HG02852 (cell line): ENCODE measurements around the gene MYO5B.
A peak's percentile ranks its signal among the peaks of the same experiment; 100 is the strongest.
"Not testable (repeated sequence)": the region's sequence is repeated elsewhere in the genome, so short reads cannot be mapped to it uniquely, and the experiment has no call there.

Source experiments
- ATAC-seq: cut with Tn5 transposase; IDR thresholded peaks from one replicate; pipeline ENCODE4 v1.9.1; 2021; ENCODE audit warnings: mild to moderate bottlenecking, moderate library complexity; ENCODE audit not compliant: unreplicated experiment

MYO5B gene

GRCh38 chr18:49813069-49813318, 382.0 kb downstream of the MYO5B start:
- ATAC-seq: peak; percentile 30

DNA sequence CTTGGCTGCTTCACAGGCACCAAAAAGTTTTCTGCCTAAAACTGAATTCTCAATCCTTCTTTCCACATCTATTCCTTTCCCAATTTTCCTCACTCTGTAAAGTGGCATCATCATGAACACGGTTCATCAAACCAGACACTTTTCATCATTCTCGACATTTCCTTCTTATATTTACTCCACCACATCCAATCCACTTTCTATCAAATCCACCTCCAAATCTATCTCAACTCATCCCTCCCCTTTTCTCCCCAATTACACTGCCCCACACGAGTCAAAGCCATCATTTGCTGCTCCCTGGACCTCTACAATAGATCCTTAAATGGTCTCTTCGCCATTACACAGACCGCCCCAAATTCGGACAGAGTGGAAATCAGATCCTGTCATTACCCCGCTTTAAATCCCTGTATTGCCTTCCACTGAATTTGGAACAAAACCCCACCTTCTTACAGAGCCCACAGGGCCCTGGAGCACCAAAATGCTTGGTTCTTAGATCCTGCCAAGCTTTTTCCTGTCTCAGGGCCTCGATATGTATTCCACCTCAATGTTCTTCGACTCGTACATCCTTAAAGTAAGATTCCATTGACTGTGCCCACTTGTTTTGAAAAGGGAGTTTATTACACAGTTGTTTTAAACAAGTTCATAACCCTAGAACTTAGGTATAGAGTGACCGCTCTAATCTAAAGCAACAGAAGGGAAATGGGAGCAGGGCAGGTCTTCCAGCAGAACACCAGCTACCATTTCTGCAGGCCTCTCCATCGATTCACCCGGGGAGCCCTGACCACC, 382.5 kb downstream of the MYO5B start:
- no peak for ATAC-seq

- no peak for ATAC-seq
These were observed 383.6 kb downstream of the MYO5B start for GRCh38 chr18:49811151-49811938.

GRCh38 chr18:49808553-49809191, 386.3 kb downstream of the MYO5B start:
- ATAC-seq: not testable (repeated sequence)

GRCh38 chr18:49804096-49804495, 390.9 kb downstream of the MYO5B start:
- ATAC-seq: no peak

DNA sequence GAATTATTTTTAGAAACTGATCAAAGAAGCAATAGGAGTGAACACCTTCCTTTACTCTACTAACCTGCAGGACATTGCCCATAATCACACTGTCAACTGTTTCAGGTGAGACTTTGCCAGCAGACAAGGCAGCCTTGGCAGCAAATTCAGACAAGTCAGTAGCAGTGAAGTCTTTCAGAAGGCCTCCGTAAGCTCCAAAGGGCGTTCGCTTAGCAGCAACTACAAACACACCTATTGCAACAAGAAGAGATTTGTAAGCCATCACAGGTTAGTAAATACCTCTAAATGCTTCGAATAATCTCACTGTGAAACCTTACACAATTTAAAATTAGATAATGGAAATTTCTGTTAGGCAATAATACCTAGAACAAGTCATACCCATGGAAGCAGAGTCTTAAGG, 392.3 kb downstream of the MYO5B start:
- no peak for ATAC-seq

DNA sequence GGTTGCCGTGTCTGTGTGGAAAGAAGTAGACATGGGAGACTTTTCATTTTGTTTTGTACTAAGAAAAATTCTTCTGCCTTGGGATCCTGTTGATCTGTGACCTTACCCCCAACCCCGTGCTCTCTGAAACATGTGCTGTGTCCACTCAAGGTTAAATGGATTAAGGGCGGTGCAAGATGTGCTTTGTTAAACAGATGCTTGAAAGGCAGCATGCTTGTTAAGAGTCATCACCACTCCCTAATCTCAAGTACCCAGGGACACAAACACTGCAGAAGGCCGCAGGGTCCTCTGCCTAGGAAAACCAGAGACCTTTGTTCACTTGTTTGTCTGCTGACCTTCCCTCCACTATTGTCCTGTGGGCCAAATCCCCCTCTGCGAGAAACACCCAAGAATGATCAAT, 394.5 kb downstream of the MYO5B start:
- not testable (repeated sequence) for ATAC-seq

DNA sequence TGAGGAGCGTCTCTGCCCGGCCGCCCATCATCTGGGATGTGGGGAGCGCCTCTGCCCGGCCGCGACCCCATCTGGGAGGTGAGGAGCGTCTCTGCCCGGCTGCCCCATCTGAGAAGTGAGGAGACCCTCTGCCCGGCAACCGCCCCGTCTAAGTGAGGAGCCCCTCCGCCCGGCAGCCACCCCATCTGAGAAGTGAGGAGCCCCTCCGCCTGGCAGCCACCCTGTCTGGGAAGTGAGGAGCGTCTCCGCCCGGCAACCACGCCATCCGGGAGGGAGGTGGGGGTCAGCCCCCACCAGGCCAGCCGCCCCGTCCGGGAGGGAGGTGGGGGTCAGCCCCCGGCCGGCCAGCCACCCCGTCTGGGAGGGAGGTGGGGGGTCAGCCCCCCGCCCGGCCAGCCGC, 395.1 kb downstream of the MYO5B start:
- ATAC-seq: not testable (repeated sequence)

GRCh38 chr18:49798001-49798400, 396.9 kb downstream of the MYO5B start:
- no peak for ATAC-seq

DNA sequence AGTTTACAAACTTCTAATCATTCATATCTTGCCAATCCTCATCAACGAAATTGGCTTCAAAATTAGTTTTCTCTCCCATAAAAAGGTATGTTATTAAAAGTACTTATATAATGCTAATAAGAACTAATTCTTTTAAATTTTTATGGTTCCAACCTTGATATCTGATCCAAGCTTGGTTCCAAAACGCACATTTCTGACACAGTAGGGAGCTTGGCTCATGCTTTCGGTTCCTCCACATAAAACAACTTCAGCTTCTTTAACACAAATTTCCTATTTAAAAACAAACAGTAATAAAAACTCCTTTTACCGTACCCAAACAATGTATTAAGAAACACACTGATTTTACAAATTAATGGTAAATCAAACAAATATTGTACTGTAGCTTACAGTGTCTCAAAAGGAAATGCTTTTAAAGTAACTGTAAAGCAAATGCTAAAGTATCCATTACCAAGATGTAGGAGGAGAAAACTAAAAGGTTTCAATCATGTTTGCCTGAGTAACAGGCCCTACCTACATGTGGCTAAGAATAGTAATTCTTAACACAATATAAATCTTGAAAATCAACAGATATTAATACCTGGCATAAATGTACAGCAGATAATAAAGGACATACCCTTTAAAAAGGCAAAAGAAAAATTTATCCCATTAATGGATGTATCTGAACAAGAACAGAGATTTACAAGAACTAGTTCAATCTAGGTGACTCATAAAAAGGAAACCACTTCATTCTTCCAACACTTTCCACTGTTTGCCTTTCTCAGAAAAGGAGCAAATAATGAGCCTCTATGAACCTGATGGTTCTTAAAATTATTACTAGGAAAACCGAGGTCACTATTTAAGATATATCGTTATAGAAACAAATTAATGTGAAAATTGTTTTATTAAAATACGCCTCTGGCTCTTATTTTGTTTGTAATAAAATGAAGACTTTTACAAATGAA, 399.1 kb downstream of the MYO5B start:
- no peak for ATAC-seq

GRCh38 chr18:49794743-49795142, 400.2 kb downstream of the MYO5B start:
- ATAC-seq: no peak

GRCh38 chr18:49789560-49790134, 405.3 kb downstream of the MYO5B start:
- ATAC-seq: not testable (repeated sequence)

GRCh38 chr18:49788327-49788898, 406.5 kb downstream of the MYO5B start:
- no peak for ATAC-seq

- ATAC-seq: no peak
These were observed 408.8 kb downstream of the MYO5B start for GRCh38 chr18:49786019-49786720.

GRCh38 chr18:49784427-49785185, 410.3 kb downstream of the MYO5B start:
- ATAC-seq: no peak

DNA sequence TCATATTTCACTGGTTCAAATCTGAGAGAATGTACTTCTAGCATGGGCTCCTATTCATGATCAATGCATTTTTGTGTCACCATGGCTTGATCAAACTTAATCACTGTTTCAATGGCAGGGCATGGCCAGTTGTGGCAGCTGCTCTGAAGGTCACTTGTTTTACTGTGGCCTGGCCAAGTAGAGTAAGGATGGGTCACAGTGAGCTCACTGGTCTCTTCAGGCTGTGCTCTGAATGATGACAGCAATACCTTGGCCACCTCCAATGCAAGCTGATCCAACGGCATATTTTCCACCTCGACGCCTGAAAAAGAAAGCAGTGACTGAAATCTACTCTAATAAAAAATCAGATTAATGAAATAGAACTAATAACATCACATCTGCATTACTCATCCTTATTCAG, 411.3 kb downstream of the MYO5B start:
- ATAC-seq: not testable (repeated sequence)

- no peak for ATAC-seq
These were observed 416.0 kb downstream of the MYO5B start for GRCh38 chr18:49778826-49779465.
